Chondrocyte (in vitro differentiated cells): ENCODE data around the gene CHMP1B. TPM values are rescaled to one million over a fixed set of nuclear protein-coding genes. Genes with fewer than 3 reads are reported as not detected.

ENCODE experiments used
- DNase-seq: peaks from one replicate; pipeline ENCODE4 v3.0.0; 2021; ENCODE audit warnings: mixed read lengths, low spot score
- H3K27ac Mint-ChIP-seq: one replicate; pipeline ENCODE4 v1.8.0; 2021; ENCODE audit warnings: mild to moderate bottlenecking, moderate library complexity, mixed read lengths; ENCODE audit not compliant: unreplicated experiment
- H3K27me3 Mint-ChIP-seq: 2 replicates; pipeline ENCODE4 v1.8.0; 2021; ENCODE audit warnings: low read depth, mixed read lengths
- H3K36me3 Mint-ChIP-seq: 2 replicates; pipeline ENCODE4 v1.8.0; 2021; ENCODE audit warnings: low read depth, mixed read lengths
- H3K4me1 Mint-ChIP-seq: 2 replicates; pipeline ENCODE4 v1.8.0; 2021; ENCODE audit warnings: low read depth, mild to moderate bottlenecking, mixed read lengths
- H3K4me3 Mint-ChIP-seq: one replicate; pipeline ENCODE4 v1.8.0; 2021; ENCODE audit warnings: mild to moderate bottlenecking, moderate library complexity, mixed read lengths; ENCODE audit not compliant: unreplicated experiment
- H3K9me3 Mint-ChIP-seq: 2 replicates; pipeline ENCODE4 v1.8.0; 2021; ENCODE audit warnings: low read depth, mixed read lengths
- total RNA-seq: library from RNA; stranded (reverse); gene quantifications from 3 replicates; pipeline ENCODE4 v1.2.1, GENCODE V29; 2021
- TF ChIP-seq, protein P1 (sequence below): fragments of 200-600 bp; sonication (generic); IDR thresholded peaks from 2 replicates; pipeline ENCODE4 v1.5.0; 2021; ENCODE audit warnings: antibody characterized with exemption, mild to moderate bottlenecking, moderate library complexity

CHMP1B gene
- total RNA-seq, 1 donor from 2014 or later = 32.5 TPM

GRCh38 chr18:11823545-11823944 lies 27.7 kb upstream of the CHMP1B start:
- H3K27ac Mint-ChIP-seq = no peak overlapping the region
- H3K27me3 Mint-ChIP-seq = no peaks in the 10 kb centered on the region

DNA sequence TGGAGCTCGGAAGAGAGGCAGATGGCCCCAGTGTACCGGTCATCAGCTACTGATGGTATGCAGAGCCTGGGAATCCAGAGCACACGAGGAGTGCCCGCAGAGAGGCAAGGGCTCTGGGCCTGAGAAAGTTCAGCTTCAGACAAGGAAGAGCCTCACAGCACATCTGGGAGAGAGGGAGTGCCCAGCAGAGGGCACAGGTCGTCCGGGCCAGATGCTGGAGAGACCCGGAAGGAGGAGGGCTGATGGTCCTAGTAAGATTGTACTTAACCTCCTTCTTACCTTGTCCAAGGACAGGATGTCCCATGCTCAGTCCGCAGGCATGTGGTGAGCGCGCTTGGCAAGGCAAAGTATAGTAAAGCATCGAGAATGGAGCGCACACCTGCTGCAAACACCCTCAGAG lies 24.4 kb upstream of the CHMP1B start:
- peaks cover 4% of the 10 kb centered on the region for H3K9me3 Mint-ChIP-seq
- TF ChIP-seq, protein P1, sequence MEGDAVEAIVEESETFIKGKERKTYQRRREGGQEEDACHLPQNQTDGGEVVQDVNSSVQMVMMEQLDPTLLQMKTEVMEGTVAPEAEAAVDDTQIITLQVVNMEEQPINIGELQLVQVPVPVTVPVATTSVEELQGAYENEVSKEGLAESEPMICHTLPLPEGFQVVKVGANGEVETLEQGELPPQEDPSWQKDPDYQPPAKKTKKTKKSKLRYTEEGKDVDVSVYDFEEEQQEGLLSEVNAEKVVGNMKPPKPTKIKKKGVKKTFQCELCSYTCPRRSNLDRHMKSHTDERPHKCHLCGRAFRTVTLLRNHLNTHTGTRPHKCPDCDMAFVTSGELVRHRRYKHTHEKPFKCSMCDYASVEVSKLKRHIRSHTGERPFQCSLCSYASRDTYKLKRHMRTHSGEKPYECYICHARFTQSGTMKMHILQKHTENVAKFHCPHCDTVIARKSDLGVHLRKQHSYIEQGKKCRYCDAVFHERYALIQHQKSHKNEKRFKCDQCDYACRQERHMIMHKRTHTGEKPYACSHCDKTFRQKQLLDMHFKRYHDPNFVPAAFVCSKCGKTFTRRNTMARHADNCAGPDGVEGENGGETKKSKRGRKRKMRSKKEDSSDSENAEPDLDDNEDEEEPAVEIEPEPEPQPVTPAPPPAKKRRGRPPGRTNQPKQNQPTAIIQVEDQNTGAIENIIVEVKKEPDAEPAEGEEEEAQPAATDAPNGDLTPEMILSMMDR = no peak
- H3K4me3 Mint-ChIP-seq = no peak overlapping the region
- no peaks in the 10 kb centered on the region for H3K36me3 Mint-ChIP-seq
- no peaks in the 10 kb centered on the region for H3K27me3 Mint-ChIP-seq
- no peaks in the 10 kb centered on the region for H3K4me1 Mint-ChIP-seq
- DNase-seq = no peak
- no peak overlapping the region for H3K27ac Mint-ChIP-seq

More at GRCh38 chr18:11823545-11823944, 27.7 kb upstream of the CHMP1B start:
- Mint-ChIP-seq H3K9me3 (no peaks in the 10 kb centered on the region), H3K4me3 (no peak overlapping the region), H3K4me1 (no peaks in the 10 kb centered on the region), H3K36me3 (no peaks in the 10 kb centered on the region)
- DNase-seq = no peak
- TF ChIP-seq, protein P1 = no peak

GRCh38 chr18:11828786-11829432 lies 22.3 kb upstream of the CHMP1B start:
- H3K9me3 Mint-ChIP-seq = peaks cover 4% of the 10 kb centered on the region
- no peak overlapping the region for H3K27ac Mint-ChIP-seq
- no peak overlapping the region for H3K4me3 Mint-ChIP-seq
- H3K4me1 Mint-ChIP-seq = no peaks in the 10 kb centered on the region
- H3K36me3 Mint-ChIP-seq = no peaks in the 10 kb centered on the region
- no peaks in the 10 kb centered on the region for H3K27me3 Mint-ChIP-seq
- TF ChIP-seq, protein P1 = no peak
- DNase-seq = no peak

- Mint-ChIP-seq H3K4me3 (no peak overlapping the region), H3K27me3 (no peaks in the 10 kb centered on the region), H3K9me3 (peaks cover 4% of the 10 kb centered on the region), H3K4me1 (no peaks in the 10 kb centered on the region), H3K36me3 (no peaks in the 10 kb centered on the region), H3K27ac (no peak overlapping the region)
- TF ChIP-seq, protein P1 = no peak
- DNase-seq = no peak
Measured at GRCh38 chr18:11830585-11830984, 20.6 kb upstream of the CHMP1B start.

DNA sequence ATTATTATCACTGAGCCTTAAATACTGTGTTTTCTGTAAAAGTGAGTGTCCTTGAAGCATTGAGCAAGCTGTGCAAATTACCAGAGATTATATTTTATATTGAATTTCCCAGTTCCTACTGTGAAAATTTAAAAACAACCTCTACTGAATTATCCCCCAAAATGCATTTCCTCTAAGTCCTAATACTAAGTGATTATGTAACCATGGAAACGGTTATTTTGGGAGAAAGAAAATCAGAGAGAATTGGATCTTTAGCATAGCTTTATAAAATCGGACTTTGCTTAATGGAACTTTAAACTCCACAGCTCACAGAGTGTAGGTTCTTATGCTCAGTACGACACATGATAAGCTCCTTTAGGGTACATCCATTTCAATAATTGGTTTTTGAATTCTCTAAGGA lies 19.3 kb upstream of the CHMP1B start:
- no peak for DNase-seq
- no peak overlapping the region for H3K27ac Mint-ChIP-seq
- no peaks in the 10 kb centered on the region for H3K4me1 Mint-ChIP-seq
- H3K4me3 Mint-ChIP-seq = no peak overlapping the region
- TF ChIP-seq, protein P1 = no peak
- no peaks in the 10 kb centered on the region for H3K27me3 Mint-ChIP-seq
- no peaks in the 10 kb centered on the region for H3K36me3 Mint-ChIP-seq
- H3K9me3 Mint-ChIP-seq = peaks cover 4% of the 10 kb centered on the region
